Stomach smooth muscle (tissue), 2 donors: Measurements from ENCODE around the gene PTGDR.

Source experiments
- H3K27ac ChIP-seq: one replicate; pipeline ENCODE4 v1.7.0; 2013; ENCODE audit warnings: mild to moderate bottlenecking, low read length, inconsistent platforms
- H3K27me3 ChIP-seq, 2 donors: one replicate each; pipeline ENCODE4 v1.7.0; 2013; ENCODE audit warnings: low read length in 2 of 2; ENCODE audit not compliant: insufficient read depth in 2 of 2, control insufficient read depth in 1 of 2
- H3K36me3 ChIP-seq, 2 donors: one replicate each; pipeline ENCODE4 v1.7.0; 2013; ENCODE audit warnings: low read length in 2 of 2; ENCODE audit not compliant: control insufficient read depth in 2 of 2, insufficient read depth in 2 of 2
- H3K4me1 ChIP-seq: one replicate; pipeline ENCODE4 v1.7.0; 2013; ENCODE audit warnings: low read length; ENCODE audit not compliant: control insufficient read depth, insufficient read depth
- H3K4me3 ChIP-seq, 2 donors: one replicate each; pipeline ENCODE4 v1.7.0; 2013; ENCODE audit warnings: low read length in 2 of 2
- H3K9ac ChIP-seq, 2 donors: one replicate each; pipeline ENCODE4 v1.7.0; 2013; ENCODE audit warnings: low read length in 2 of 2, mild to moderate bottlenecking in 1 of 2
- H3K9me3 ChIP-seq, 2 donors: one replicate each; pipeline ENCODE4 v1.7.0; 2013; ENCODE audit warnings: low read length in 2 of 2; ENCODE audit not compliant: control insufficient read depth in 2 of 2
- donor health status: healthy.
- donor health status: Pancreatic carcinoma.

Gene PTGDR

DNA sequence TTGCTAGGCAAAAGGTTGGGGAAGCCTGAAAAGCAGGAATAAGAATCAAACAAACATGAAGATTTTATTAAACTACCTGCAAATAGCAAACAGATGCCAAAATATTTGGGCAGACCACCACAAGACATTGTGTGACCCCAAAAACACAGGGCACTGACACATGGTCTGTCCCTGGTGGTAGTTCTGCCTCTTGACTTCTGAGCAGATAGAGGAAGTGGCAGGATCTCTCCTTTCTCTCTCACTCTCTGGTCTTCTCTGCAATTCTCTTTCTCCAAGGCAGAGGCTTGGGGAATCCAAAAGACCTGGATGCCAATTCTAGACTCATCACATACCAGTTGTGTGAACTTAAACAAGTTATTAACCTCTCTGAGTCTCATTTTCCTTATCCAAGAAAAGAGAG lies 4.3 kb upstream of the PTGDR start:
- peaks cover 3 to 15% of the 10 kb centered on the region in 2 donors for H3K27me3 ChIP-seq
- no peak overlapping the region for H3K9ac ChIP-seq
- no peak overlapping the region for H3K4me3 ChIP-seq
- no peak overlapping the region for H3K27ac ChIP-seq
- H3K9me3 ChIP-seq: no peaks in the 10 kb centered on the region
- H3K36me3 ChIP-seq: no peaks in the 10 kb centered on the region
- H3K4me1 ChIP-seq: peaks cover 5% of the 10 kb centered on the region

DNA sequence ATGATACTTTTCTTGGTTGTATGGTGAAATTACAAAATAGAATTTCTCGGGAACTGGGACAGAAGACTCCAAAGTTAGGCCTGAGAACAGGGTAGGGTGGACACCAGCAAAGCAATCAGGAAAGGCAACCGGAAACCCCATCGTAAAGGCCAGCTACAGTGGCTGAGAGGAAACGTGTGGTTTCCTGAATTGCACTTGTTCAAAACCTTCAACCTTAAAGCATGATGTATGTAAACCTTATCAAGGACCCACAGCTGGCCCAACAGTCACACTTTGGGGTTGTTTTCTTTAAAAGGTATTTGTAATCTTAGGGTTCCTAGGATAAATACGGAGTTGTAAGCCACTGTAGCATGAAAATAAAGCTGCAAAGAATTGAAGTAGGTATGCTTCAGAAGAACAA lies 2.2 kb upstream of the PTGDR start:
- no peak overlapping the region for H3K27ac ChIP-seq
- H3K36me3 ChIP-seq: no peaks in the 10 kb centered on the region
- H3K9ac ChIP-seq: no peak overlapping the region
- H3K9me3 ChIP-seq: no peaks in the 10 kb centered on the region
- peaks cover 9% of the 10 kb centered on the region for H3K4me1 ChIP-seq
- no peak overlapping the region for H3K4me3 ChIP-seq
- H3K27me3 ChIP-seq: peaks cover 10 to 20% of the 10 kb centered on the region in 2 donors

DNA sequence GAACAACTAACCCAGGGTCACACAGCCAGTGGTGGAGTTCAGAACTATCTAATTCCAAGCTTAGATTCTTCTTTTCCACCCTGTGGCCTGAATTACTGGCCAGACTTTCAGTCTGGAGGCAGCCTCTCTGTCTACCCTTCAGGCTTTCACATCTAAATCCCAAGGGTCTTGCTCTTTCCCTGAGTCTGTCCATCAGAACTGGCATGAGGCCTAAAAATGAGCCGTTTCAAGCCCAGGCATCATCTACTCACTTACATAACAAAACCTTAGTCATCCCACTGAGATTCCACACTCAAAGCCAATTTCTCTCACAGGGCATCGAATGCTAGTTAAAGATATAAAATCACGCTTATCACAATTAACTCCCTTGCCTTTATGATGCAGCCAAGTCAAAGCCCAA lies 1.3 kb upstream of the PTGDR start:
- Histone ChIP-seq H3K4me1 (peaks cover 9% of the 10 kb centered on the region), H3K9ac (no peak overlapping the region), H3K9me3 (no peaks in the 10 kb centered on the region), H3K27me3 (peaks cover 10 to 20% of the 10 kb centered on the region in 2 donors), H3K4me3 (no peak overlapping the region), H3K27ac (no peak overlapping the region), H3K36me3 (no peaks in the 10 kb centered on the region)

DNA sequence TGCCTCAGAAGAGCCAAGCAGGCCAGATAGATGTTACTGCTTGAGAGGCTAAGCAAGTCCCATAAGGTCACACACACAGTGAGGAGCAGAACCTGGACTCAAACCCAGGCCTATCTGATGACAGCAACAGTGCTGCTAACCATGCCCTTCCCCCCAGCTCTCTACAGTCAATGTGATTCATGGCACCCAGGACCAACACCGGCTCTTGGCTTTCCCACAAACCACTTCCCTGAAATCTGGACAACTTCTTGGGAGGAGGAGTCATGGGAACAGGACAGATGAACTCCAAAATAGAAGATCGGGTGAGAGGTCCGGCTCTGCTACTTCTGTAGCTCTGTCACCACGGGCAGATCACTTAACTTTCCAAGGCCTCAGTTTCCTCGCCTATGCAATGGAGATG lies 716 bp upstream of the PTGDR start:
- H3K27ac ChIP-seq: peak overlapping the region; percentile 24
- H3K9ac ChIP-seq: no peak overlapping the region
- no peaks in the 10 kb centered on the region for H3K9me3 ChIP-seq
- H3K36me3 ChIP-seq: no peaks in the 10 kb centered on the region
- H3K27me3 ChIP-seq: peaks cover 10 to 20% of the 10 kb centered on the region in 2 donors
- H3K4me3 ChIP-seq: peak overlapping the region in 1 of 2 donors; percentile 72
- peaks cover 9% of the 10 kb centered on the region for H3K4me1 ChIP-seq

DNA sequence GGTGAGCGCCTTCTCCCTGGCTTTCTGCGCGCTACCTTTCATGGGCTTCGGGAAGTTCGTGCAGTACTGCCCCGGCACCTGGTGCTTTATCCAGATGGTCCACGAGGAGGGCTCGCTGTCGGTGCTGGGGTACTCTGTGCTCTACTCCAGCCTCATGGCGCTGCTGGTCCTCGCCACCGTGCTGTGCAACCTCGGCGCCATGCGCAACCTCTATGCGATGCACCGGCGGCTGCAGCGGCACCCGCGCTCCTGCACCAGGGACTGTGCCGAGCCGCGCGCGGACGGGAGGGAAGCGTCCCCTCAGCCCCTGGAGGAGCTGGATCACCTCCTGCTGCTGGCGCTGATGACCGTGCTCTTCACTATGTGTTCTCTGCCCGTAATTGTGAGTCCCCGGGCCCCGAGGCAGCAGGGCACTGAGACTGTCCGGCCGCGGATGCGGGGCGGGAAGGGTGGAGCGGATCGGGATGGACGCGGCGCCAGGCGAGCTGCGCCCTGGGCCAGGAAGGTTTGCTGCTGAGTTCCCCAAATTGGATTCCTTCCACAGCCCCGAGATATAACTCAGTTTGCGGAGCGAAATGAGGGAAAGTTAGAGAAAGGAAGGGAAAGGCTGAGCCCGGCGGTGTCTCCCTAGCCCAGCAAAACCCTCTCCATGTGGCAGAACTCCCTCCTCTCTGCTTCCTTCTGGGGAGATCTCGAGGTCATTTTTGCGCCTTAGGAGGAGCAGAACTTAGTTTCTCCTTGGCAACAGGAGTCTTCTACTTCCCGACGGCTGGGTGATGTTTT lies 972 bp downstream of the PTGDR start:
- Histone ChIP-seq H3K4me3 (peak overlapping the region; percentile 68 to 72), H3K9me3 (no peaks in the 10 kb centered on the region), H3K27ac (no peak overlapping the region), H3K4me1 (peaks cover 9% of the 10 kb centered on the region), H3K9ac (no peak overlapping the region), H3K36me3 (no peaks in the 10 kb centered on the region), H3K27me3 (peaks cover 10 to 22% of the 10 kb centered on the region in 2 donors)

DNA sequence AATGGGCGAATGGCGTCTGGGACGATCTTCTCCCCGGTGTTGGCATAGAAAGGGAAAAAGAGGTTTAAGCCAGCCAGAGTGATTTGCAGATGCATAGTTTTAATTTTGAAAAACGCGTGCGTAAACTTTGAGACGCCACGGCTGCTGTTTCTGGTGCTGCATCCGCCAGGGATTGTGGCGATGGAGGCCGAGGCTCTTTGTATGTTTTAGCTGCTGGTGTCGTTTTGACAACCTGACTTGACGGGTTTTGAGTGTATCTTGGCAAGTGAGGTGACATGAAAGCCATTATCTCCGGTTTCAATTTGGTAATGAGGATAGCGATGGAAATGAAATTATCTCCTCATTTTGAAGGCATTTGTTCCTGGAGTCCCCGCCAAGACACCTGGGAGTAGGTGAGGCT lies 1.6 kb downstream of the PTGDR start:
- Histone ChIP-seq H3K27ac (no peak overlapping the region), H3K4me3 (peak overlapping the region; percentile 68 to 72), H3K9me3 (no peaks in the 10 kb centered on the region), H3K9ac (no peak overlapping the region), H3K4me1 (peaks cover 9% of the 10 kb centered on the region), H3K27me3 (peaks cover 10 to 22% of the 10 kb centered on the region in 2 donors), H3K36me3 (no peaks in the 10 kb centered on the region)

DNA sequence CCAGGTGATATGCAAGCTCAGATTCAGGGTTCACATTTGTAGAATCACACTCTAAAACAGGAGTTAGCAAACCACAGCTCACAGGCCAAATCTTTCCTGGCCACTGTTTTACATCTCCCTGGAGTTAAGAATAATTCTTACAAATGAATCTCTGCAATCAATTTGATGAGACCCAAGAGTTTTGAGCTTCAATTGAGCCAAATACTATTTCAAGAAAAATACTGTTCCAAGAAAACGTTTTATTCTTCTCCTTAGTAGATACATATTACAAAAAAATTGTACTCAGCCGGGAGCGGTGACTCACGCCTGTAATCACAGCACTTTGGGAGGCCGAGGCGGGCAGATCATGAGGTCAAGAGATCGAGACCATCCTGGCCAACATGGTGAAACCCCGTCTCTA lies 2.5 kb downstream of the PTGDR start:
- H3K36me3 ChIP-seq: no peaks in the 10 kb centered on the region
- peaks cover 10 to 22% of the 10 kb centered on the region in 2 donors for H3K27me3 ChIP-seq
- H3K9ac ChIP-seq: no peak overlapping the region
- H3K27ac ChIP-seq: no peak overlapping the region
- peaks cover 9% of the 10 kb centered on the region for H3K4me1 ChIP-seq
- H3K9me3 ChIP-seq: no peaks in the 10 kb centered on the region
- no peak overlapping the region for H3K4me3 ChIP-seq

DNA sequence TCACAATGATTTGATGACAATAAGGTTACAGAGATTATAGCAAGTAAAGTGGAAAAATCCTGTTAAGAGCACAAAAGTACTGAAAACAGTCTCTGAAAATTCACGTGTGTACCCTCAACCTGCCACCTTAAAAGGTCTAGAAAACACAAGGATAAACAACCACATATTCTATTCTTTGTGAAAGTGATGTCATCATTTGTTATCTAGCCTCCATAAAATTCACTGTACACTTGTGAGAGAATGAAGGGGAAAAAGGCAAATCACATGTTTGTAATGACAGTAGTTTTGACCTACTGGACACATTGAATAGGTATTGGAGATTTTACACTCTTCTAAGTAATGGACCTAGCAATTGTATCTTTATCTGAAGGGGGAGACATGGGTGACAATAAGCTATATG lies 4.0 kb downstream of the PTGDR start:
- Histone ChIP-seq H3K9me3 (no peaks in the 10 kb centered on the region), H3K27ac (no peak overlapping the region), H3K27me3 (peaks cover 10 to 22% of the 10 kb centered on the region in 2 donors), H3K4me3 (no peak overlapping the region), H3K9ac (no peak overlapping the region), H3K36me3 (no peaks in the 10 kb centered on the region), H3K4me1 (peaks cover 9% of the 10 kb centered on the region)

DNA sequence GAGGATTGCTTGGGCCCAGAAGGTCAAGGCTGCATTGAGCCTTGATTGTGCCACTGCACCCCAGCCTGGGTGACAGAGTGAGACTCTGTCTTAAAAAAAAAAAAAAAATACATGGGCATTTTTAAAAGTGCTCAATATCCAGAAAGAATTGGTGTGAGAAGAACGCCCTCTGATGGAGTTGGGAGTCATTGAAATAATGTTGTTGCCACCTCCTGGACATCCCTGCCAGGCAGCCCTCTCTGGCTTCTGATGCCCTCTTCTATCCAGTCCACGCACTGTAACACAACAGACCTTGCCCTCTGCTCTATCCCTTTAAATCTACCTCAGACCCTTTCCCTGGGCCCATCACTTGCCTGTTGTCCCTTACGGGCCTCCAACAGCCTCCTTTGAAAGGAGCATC lies 4.9 kb downstream of the PTGDR start:
- Histone ChIP-seq H3K9ac (no peak overlapping the region), H3K9me3 (no peaks in the 10 kb centered on the region), H3K27me3 (peaks cover 10 to 15% of the 10 kb centered on the region in 2 donors), H3K36me3 (no peaks in the 10 kb centered on the region), H3K4me3 (no peak overlapping the region), H3K4me1 (peaks cover 9% of the 10 kb centered on the region), H3K27ac (no peak overlapping the region)

DNA sequence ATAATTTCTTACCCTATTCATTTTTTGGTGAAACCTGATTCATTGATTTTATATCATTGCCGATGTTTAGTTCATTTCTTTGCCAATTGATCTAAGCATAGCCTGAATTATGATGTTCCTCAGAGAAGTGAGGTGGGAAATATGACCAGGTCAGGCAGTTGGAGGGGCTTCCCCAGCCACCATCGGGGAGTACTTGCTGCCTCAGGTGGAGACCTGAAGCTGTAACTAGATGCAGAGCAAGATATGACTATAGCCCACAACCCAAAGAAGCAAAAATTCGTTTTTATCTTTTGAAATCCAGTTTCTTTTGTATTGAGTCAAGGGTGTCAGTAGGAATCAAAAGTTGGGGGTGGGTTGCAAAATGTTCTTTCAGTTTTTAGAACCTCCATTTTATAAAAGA lies 7.9 kb downstream of the PTGDR start:
- H3K27ac ChIP-seq: no peak overlapping the region

DNA sequence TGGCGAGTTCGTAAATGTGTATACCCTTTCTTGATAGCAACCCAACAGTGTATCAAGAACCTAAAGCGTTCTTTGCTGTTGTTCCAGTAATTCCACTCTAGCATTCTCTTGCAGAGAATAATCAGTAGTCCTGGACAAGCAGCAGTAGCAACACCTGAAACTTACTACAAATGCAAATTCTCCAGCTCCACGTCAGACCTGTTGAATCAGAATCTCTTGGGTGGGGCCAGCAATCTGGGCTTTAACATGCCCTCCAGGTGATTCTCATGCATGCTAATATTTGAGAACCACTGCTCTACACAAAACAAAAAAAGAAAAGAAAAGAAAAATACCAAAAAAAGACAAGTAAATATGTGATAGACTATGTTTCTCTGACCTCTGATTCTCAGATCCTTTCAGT lies 10.1 kb downstream of the PTGDR start:
- Histone ChIP-seq H3K27ac (no peak overlapping the region), H3K9ac (no peak overlapping the region), H3K9me3 (no peaks in the 10 kb centered on the region), H3K27me3 (peaks cover 0 to under 1% of the 10 kb centered on the region in 2 donors), H3K36me3 (no peaks in the 10 kb centered on the region), H3K4me1 (no peaks in the 10 kb centered on the region), H3K4me3 (no peak overlapping the region)

More for the DNA sequence above, 7.9 kb downstream of the PTGDR start:
- H3K4me3 ChIP-seq: no peak overlapping the region
- H3K36me3 ChIP-seq: no peaks in the 10 kb centered on the region
- H3K9me3 ChIP-seq: no peaks in the 10 kb centered on the region
- H3K27me3 ChIP-seq: peaks cover 0 to 2% of the 10 kb centered on the region in 2 donors
- no peak overlapping the region for H3K9ac ChIP-seq
- H3K4me1 ChIP-seq: no peaks in the 10 kb centered on the region
